Measurements from ENCODE around the gene BPIFB1. TPM values are rescaled to one million over a fixed set of nuclear protein-coding genes. Genes with fewer than 3 reads are reported as not detected.

BPIFB1 gene
- total and polyA plus RNA-seq, 4 donors: 0.13 to 0.36 (median 0.28) TPM; not detected in 1

GRCh38 chr20:33306228-33306627 lies 23.2 kb downstream of the BPIFB1 start:
- 52% methylated on average over 2 of the region's 3 CpGs for WGBS (ENCODE audit: insufficient coverage)
- H3K27me3 ChIP-seq (ENCODE audit: control insufficient read depth, insufficient read depth, low read length): no peaks in the 10 kb centered on the region
- no peaks in the 10 kb centered on the region for H3K9me3 ChIP-seq (ENCODE audit: control insufficient read depth, insufficient read depth, low read length)

GRCh38 chr20:33306807-33307206 lies 23.8 kb downstream of the BPIFB1 start:
- no peak overlapping the region for H3K4me3 ChIP-seq (ENCODE audit: low read depth, low read length)
- no peaks in the 10 kb centered on the region for H3K36me3 ChIP-seq (ENCODE audit: control insufficient read depth, insufficient read depth, low read length)
- peaks cover 3% of the 10 kb centered on the region for H3K4me1 ChIP-seq (ENCODE audit: control insufficient read depth, insufficient read depth, low read length)
- H3K27ac ChIP-seq (ENCODE audit: low read depth, low read length): no peak overlapping the region
- WGBS (ENCODE audit: insufficient coverage): 46% methylated on average over 2 of the region's 2 CpGs
- H3K9me3 ChIP-seq (ENCODE audit: control insufficient read depth, insufficient read depth, low read length): no peaks in the 10 kb centered on the region
- no peak for DNase-seq (ENCODE audit: low read depth in 4 of 6, low spot score in 6 of 6)
- H3K27me3 ChIP-seq (ENCODE audit: control insufficient read depth, insufficient read depth, low read length): no peaks in the 10 kb centered on the region

More at GRCh38 chr20:33306228-33306627, 23.2 kb downstream of the BPIFB1 start:
- H3K4me3 ChIP-seq (ENCODE audit: low read depth, low read length): no peak overlapping the region
- H3K27ac ChIP-seq (ENCODE audit: low read depth, low read length): no peak overlapping the region
- no peaks in the 10 kb centered on the region for H3K36me3 ChIP-seq (ENCODE audit: control insufficient read depth, insufficient read depth, low read length)
- DNase-seq (ENCODE audit: low read depth in 4 of 6, low spot score in 6 of 6): no peak
- H3K4me1 ChIP-seq (ENCODE audit: control insufficient read depth, insufficient read depth, low read length): no peaks in the 10 kb centered on the region

DNA sequence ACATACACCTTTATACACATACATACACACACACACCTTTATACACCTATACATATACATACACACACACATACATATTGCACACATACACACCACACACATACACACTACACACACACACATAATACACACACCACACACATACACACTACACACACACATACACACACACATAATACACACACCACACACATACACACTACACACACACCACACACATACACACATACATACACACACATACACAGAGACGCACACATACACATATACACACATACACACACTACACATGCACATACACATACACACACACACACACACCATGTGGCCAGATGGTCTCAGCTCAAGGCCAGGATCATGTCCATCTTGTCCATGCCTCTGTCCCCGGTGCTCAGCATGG lies 25.7 kb downstream of the BPIFB1 start:
- H3K27ac ChIP-seq (ENCODE audit: low read depth, low read length): no peak overlapping the region
- H3K27me3 ChIP-seq (ENCODE audit: control insufficient read depth, insufficient read depth, low read length): no peaks in the 10 kb centered on the region
- no peaks in the 10 kb centered on the region for H3K9me3 ChIP-seq (ENCODE audit: control insufficient read depth, insufficient read depth, low read length)
- H3K4me3 ChIP-seq (ENCODE audit: low read depth, low read length): no peak overlapping the region
- no peak for DNase-seq (ENCODE audit: low read depth in 4 of 6, low spot score in 6 of 6)
- 93% methylated on average over 2 of the region's 2 CpGs for WGBS (ENCODE audit: insufficient coverage)
- no peaks in the 10 kb centered on the region for H3K36me3 ChIP-seq (ENCODE audit: control insufficient read depth, insufficient read depth, low read length)
- H3K4me1 ChIP-seq (ENCODE audit: control insufficient read depth, insufficient read depth, low read length): peaks cover 5% of the 10 kb centered on the region

DNA sequence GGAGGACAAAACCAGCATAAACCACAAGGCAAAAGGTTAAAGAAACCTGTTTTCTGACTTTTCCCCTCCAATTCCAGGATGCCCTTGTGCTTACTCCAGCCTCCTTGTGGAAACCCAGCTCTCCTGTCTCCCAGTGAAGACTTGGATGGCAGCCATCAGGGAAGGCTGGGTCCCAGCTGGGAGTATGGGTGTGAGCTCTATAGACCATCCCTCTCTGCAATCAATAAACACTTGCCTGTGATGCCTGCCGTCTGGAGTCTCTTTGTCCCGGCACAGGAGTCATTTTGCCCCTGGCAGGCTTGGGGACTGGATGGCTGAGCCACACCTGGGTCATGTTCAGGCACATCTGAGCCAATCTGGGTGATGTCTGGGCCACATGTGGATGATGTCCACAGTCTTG lies 26.6 kb downstream of the BPIFB1 start:
- no peak overlapping the region for H3K4me3 ChIP-seq (ENCODE audit: low read depth, low read length)
- WGBS (ENCODE audit: insufficient coverage): 38% methylated on average over 2 of the region's 2 CpGs
- H3K9me3 ChIP-seq (ENCODE audit: control insufficient read depth, insufficient read depth, low read length): no peaks in the 10 kb centered on the region
- no peak overlapping the region for H3K27ac ChIP-seq (ENCODE audit: low read depth, low read length)
- H3K27me3 ChIP-seq (ENCODE audit: control insufficient read depth, insufficient read depth, low read length): no peaks in the 10 kb centered on the region
- no peaks in the 10 kb centered on the region for H3K36me3 ChIP-seq (ENCODE audit: control insufficient read depth, insufficient read depth, low read length)
- H3K4me1 ChIP-seq (ENCODE audit: control insufficient read depth, insufficient read depth, low read length): peaks cover 5% of the 10 kb centered on the region
- peak in 2 of 6 donors; percentile 2 to 17 for DNase-seq (ENCODE audit: low read depth in 4 of 6, low spot score in 6 of 6)

DNA sequence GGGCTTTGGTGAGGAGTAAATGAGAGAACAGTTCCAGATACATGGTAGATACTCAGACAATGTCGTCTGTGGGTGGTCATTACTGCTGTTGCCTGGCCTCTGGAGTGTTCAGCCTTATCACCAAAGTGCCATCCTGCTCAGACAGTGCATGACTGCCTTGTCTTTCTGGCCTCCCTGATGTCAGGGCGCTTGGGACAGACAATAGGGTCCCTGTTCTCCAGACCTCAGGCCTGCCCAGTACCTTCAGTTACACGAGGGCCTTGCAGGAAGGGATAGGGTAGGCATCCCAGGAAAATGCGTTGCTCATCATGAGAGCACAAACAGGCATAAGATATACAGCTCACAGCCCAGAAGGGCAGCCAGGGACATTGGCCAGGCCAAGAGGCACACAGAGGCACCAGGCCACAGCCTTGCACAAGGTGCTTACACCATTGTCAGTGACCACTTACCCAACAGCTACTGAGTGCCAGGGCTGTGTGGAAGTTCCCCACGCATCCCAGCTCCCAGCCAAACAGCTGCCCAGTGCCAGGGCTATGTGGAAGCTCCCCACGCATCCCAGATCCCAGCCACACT lies 27.4 kb downstream of the BPIFB1 start:
- no peak for DNase-seq (ENCODE audit: low read depth in 4 of 6, low spot score in 6 of 6)
- H3K36me3 ChIP-seq (ENCODE audit: control insufficient read depth, insufficient read depth, low read length): no peaks in the 10 kb centered on the region
- WGBS (ENCODE audit: insufficient coverage): 67% methylated on average over 5 of the region's 6 CpGs
- H3K4me3 ChIP-seq (ENCODE audit: low read depth, low read length): no peak overlapping the region
- H3K9me3 ChIP-seq (ENCODE audit: control insufficient read depth, insufficient read depth, low read length): no peaks in the 10 kb centered on the region
- no peaks in the 10 kb centered on the region for H3K27me3 ChIP-seq (ENCODE audit: control insufficient read depth, insufficient read depth, low read length)
- peaks cover 5% of the 10 kb centered on the region for H3K4me1 ChIP-seq (ENCODE audit: control insufficient read depth, insufficient read depth, low read length)
- no peak overlapping the region for H3K27ac ChIP-seq (ENCODE audit: low read depth, low read length)

DNA sequence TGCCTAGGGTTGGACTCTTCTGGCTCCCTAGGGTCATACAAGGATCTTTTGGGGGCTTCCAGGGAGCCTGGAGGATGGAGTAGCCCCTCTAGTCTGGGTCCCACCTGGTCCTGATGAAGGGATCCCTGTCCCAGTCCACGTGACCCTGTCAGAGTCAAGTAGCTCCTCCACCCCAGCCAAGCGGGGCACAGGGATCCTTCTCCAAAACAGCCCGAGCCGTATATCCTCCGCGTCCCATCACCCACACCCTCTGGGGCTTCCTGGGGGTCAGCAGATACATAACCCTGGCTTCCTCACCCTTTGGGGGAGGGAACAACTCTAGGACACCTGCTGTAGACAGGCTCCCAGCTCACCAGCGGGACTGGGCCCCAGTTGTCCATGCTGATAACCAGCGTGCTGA lies 28.0 kb downstream of the BPIFB1 start:
- Histone ChIP-seq H3K9me3 (ENCODE audit: control insufficient read depth, insufficient read depth, low read length) (no peaks in the 10 kb centered on the region), H3K36me3 (ENCODE audit: control insufficient read depth, insufficient read depth, low read length) (no peaks in the 10 kb centered on the region), H3K4me3 (ENCODE audit: low read depth, low read length) (no peak overlapping the region), H3K27ac (ENCODE audit: low read depth, low read length) (no peak overlapping the region), H3K27me3 (ENCODE audit: control insufficient read depth, insufficient read depth, low read length) (no peaks in the 10 kb centered on the region), H3K4me1 (ENCODE audit: control insufficient read depth, insufficient read depth, low read length) (peaks cover 5% of the 10 kb centered on the region)
- WGBS (ENCODE audit: insufficient coverage): 86% methylated on average over 5 of the region's 8 CpGs
- DNase-seq (ENCODE audit: low read depth in 4 of 6, low spot score in 6 of 6): no peak

DNA sequence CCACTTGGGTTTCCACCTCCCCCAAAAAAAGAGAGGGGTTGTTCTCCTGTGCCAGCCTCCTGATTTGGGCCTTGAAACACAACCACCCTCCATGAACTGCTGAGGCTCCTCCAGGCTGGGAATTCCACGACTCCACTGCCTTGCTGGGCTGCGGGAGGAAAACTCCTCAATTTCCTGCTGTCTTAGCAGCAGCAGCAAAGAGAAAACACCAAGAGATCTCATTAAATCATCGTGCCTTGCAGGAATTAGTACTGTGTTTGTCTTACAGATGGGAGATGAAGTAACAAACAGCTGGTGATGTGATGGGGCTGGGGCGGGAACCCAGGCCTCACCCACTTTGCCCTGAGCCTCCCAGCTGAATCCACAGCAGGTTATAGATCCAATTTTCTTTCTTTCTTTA lies 29.0 kb downstream of the BPIFB1 start:
- Histone ChIP-seq H3K4me1 (ENCODE audit: control insufficient read depth, insufficient read depth, low read length) (peaks cover 5% of the 10 kb centered on the region), H3K9me3 (ENCODE audit: control insufficient read depth, insufficient read depth, low read length) (no peaks in the 10 kb centered on the region), H3K36me3 (ENCODE audit: control insufficient read depth, insufficient read depth, low read length) (no peaks in the 10 kb centered on the region), H3K27me3 (ENCODE audit: control insufficient read depth, insufficient read depth, low read length) (no peaks in the 10 kb centered on the region), H3K27ac (ENCODE audit: low read depth, low read length) (no peak overlapping the region), H3K4me3 (ENCODE audit: low read depth, low read length) (no peak overlapping the region)
- peak in 4 of 6 donors; percentile 1 to 66 (median 12) for DNase-seq (ENCODE audit: low read depth in 4 of 6, low spot score in 6 of 6)
- WGBS (ENCODE audit: insufficient coverage): no CpG with 5 or more reads among the region's 4 CpGs

- 81% methylated on average over 7 of the region's 11 CpGs for WGBS (ENCODE audit: insufficient coverage)
- Histone ChIP-seq H3K27me3 (ENCODE audit: control insufficient read depth, insufficient read depth, low read length) (no peaks in the 10 kb centered on the region), H3K36me3 (ENCODE audit: control insufficient read depth, insufficient read depth, low read length) (no peaks in the 10 kb centered on the region), H3K9me3 (ENCODE audit: control insufficient read depth, insufficient read depth, low read length) (no peaks in the 10 kb centered on the region), H3K4me1 (ENCODE audit: control insufficient read depth, insufficient read depth, low read length) (peaks cover 5% of the 10 kb centered on the region), H3K4me3 (ENCODE audit: low read depth, low read length) (no peak overlapping the region), H3K27ac (ENCODE audit: low read depth, low read length) (no peak overlapping the region)
- no peak for DNase-seq (ENCODE audit: low read depth in 4 of 6, low spot score in 6 of 6)
Observed at GRCh38 chr20:33312583-33312982, 29.6 kb downstream of the BPIFB1 start.

- H3K4me1 ChIP-seq (ENCODE audit: control insufficient read depth, insufficient read depth, low read length): peaks cover 5% of the 10 kb centered on the region
- no peak overlapping the region for H3K4me3 ChIP-seq (ENCODE audit: low read depth, low read length)
- no peaks in the 10 kb centered on the region for H3K9me3 ChIP-seq (ENCODE audit: control insufficient read depth, insufficient read depth, low read length)
- DNase-seq (ENCODE audit: low read depth in 4 of 6, low spot score in 6 of 6): no peak
- H3K27me3 ChIP-seq (ENCODE audit: control insufficient read depth, insufficient read depth, low read length): no peaks in the 10 kb centered on the region
- WGBS (ENCODE audit: insufficient coverage): 85% methylated on average over 7 of the region's 7 CpGs
- no peaks in the 10 kb centered on the region for H3K36me3 ChIP-seq (ENCODE audit: control insufficient read depth, insufficient read depth, low read length)
- H3K27ac ChIP-seq (ENCODE audit: low read depth, low read length): no peak overlapping the region
Observed at GRCh38 chr20:33313686-33314314, 30.8 kb downstream of the BPIFB1 start.

GRCh38 chr20:33316343-33316742 lies 33.3 kb downstream of the BPIFB1 start:
- no peak for DNase-seq (ENCODE audit: low read depth in 4 of 6, low spot score in 6 of 6)
- Histone ChIP-seq H3K9me3 (ENCODE audit: control insufficient read depth, insufficient read depth, low read length) (no peaks in the 10 kb centered on the region), H3K27ac (ENCODE audit: low read depth, low read length) (no peak overlapping the region), H3K4me3 (ENCODE audit: low read depth, low read length) (no peak overlapping the region), H3K36me3 (ENCODE audit: control insufficient read depth, insufficient read depth, low read length) (no peaks in the 10 kb centered on the region), H3K27me3 (ENCODE audit: control insufficient read depth, insufficient read depth, low read length) (no peaks in the 10 kb centered on the region), H3K4me1 (ENCODE audit: control insufficient read depth, insufficient read depth, low read length) (peaks cover 5% of the 10 kb centered on the region)
- 81% methylated on average over 4 of the region's 5 CpGs for WGBS (ENCODE audit: insufficient coverage)
